Endometrial microvascular endothelial cells (primary cell): ENCODE data around the gene PLD1. TPM values are rescaled to one million over a fixed set of nuclear protein-coding genes. Genes with fewer than 3 reads are reported as not detected.
"Not testable (repeated sequence)": the region's sequence is repeated elsewhere in the genome, so short reads cannot be mapped to it uniquely, and the experiment has no call there.

Experiments used
- in situ Hi-C: cut with HindIII; loops from 2 replicates; pipeline ENCODE4 v1.10.0; 2017; ENCODE audit warnings: low sequenced_read_pairs, low pct_unique_long_range_greater_than_20kb; ENCODE audit errors: inconsistent ontology term
- total RNA-seq: library from RNA; depleted of rRNA; stranded (reverse); fragments of >200 nt; gene quantifications from one replicate; pipeline ENCODE4 v1.2.3, GENCODE V29; 2015; ENCODE audit errors: inconsistent ontology term

The PLD1 gene
- total RNA-seq, 1 donor from 2014 or later: 38.3 TPM

GRCh38 chr3:171663805-171664204, 146.5 kb downstream of the PLD1 start:
- in situ Hi-C loops: no loop called here

GRCh38 chr3:171661484-171661883, 148.8 kb downstream of the PLD1 start:
- in situ Hi-C loops: no loop called here

GRCh38 chr3:171660188-171660587, 150.1 kb downstream of the PLD1 start:
- in situ Hi-C loops: no loop called here

- in situ Hi-C loops: no loop called here
These were observed 151.4 kb downstream of the PLD1 start for GRCh38 chr3:171658841-171659240.

- in situ Hi-C loops: no loop called here
These were observed 155.5 kb downstream of the PLD1 start for GRCh38 chr3:171654809-171655208.

GRCh38 chr3:171654326-171654725, 156.0 kb downstream of the PLD1 start:
- in situ Hi-C loops: no loop called here

- in situ Hi-C loops: no loop called here
These were observed 156.6 kb downstream of the PLD1 start for GRCh38 chr3:171653701-171654100.

GRCh38 chr3:171652932-171653331, 157.4 kb downstream of the PLD1 start:
- in situ Hi-C loops: no loop called here

GRCh38 chr3:171649911-171650592, 160.2 kb downstream of the PLD1 start:
- in situ Hi-C loops: no loop called here

- in situ Hi-C loops: no loop called here
These were observed 161.0 kb downstream of the PLD1 start for GRCh38 chr3:171649267-171649666.

GRCh38 chr3:171648069-171648468, 162.2 kb downstream of the PLD1 start:
- in situ Hi-C loops: no loop called here

- in situ Hi-C loops: no loop called here
These were observed 163.7 kb downstream of the PLD1 start for GRCh38 chr3:171646357-171647133.

GRCh38 chr3:171644681-171645080, 165.6 kb downstream of the PLD1 start:
- in situ Hi-C loops: no loop called here

GRCh38 chr3:171643681-171644080, 166.6 kb downstream of the PLD1 start:
- in situ Hi-C loops: no loop called here

GRCh38 chr3:171643033-171643432, 167.2 kb downstream of the PLD1 start:
- in situ Hi-C loops: no loop called here

- in situ Hi-C loops: no loop called here
These were observed 169.5 kb downstream of the PLD1 start for GRCh38 chr3:171640520-171641412.

- in situ Hi-C loops: no loop called here
These were observed 173.6 kb downstream of the PLD1 start for GRCh38 chr3:171636666-171637065.

GRCh38 chr3:171632766-171633165, 177.5 kb downstream of the PLD1 start:
- in situ Hi-C loops: no loop called here

GRCh38 chr3:171626799-171627198, 183.5 kb downstream of the PLD1 start:
- in situ Hi-C loops: not testable (repeated sequence)
